Activated CD8-positive, alpha-beta T cell treated with anti-CD3 and anti-CD28 coated beads, Interleukin-2, amount 10 ng/mL, durations not matched to agents 7 days and 5 days (primary cell): ENCODE measurements around the gene HSP90AA1. TPM values are rescaled to one million over a fixed set of nuclear protein-coding genes. Genes with fewer than 3 reads are reported as not detected.
"Not testable (repeated sequence)": the region's sequence is repeated elsewhere in the genome, so short reads cannot be mapped to it uniquely, and the experiment has no call there.

ENCODE experiments used
- ATAC-seq: fragments of 150-1000 bp; cut with Tn5 transposase; one replicate; pipeline ENCODE4 v1.10.0; 2021; ENCODE audit warnings: moderate library complexity
- CTCF ChIA-PET: fragments of 350-600 bp; sonication (Branson Sonifier 250); formaldehyde crosslinking; loops from one replicate; lab custom pipeline; 2021; ENCODE audit warnings: antibody characterized with exemption; lab: Charles Lee
- POLR2A ChIA-PET: fragments of 350-600 bp; sonication (Branson Sonifier 250); formaldehyde crosslinking; loops from one replicate; lab custom pipeline; 2021; ENCODE audit warnings: antibody characterized with exemption; lab: Charles Lee
- DNase-seq: peaks from one replicate; pipeline ENCODE4 v3.0.0-alpha.2; 2020
- H3K27ac Mint-ChIP-seq: one replicate; pipeline ENCODE4 v1.8.0; 2021; ENCODE audit warnings: mild to moderate bottlenecking, mixed read lengths
- H3K27me3 Mint-ChIP-seq: one replicate; pipeline ENCODE4 v1.8.0; 2021; ENCODE audit warnings: low read depth, mixed read lengths
- H3K36me3 Mint-ChIP-seq: one replicate; pipeline ENCODE4 v1.8.0; 2021; ENCODE audit warnings: low read depth, mixed read lengths
- H3K4me1 Mint-ChIP-seq: one replicate; pipeline ENCODE4 v1.8.0; 2021; ENCODE audit warnings: low read depth, mixed read lengths
- H3K4me3 Mint-ChIP-seq: one replicate; pipeline ENCODE4 v1.8.0; 2021; ENCODE audit warnings: mild to moderate bottlenecking, mixed read lengths
- H3K9me3 Mint-ChIP-seq: one replicate; pipeline ENCODE4 v1.8.0; 2022; ENCODE audit warnings: mixed read lengths; ENCODE audit not compliant: insufficient read depth
- total RNA-seq, 2 experiments: library from RNA; stranded (reverse); gene quantifications; one replicate each; pipeline ENCODE4 v1.2.3, GENCODE V29; 2021

The HSP90AA1 gene
- total RNA-seq, 2 experiments from 2014 or later, result 702 to 715 TPM

GRCh38 chr14:102081231-102082080, 5.4 kb downstream of the HSP90AA1 start:
- Mint-ChIP-seq H3K4me1 (peaks cover 54% of the 10 kb centered on the region), H3K36me3 (peaks cover 89% of the 10 kb centered on the region), H3K4me3 (peak overlapping the region; percentile 95), H3K27ac (peak overlapping the region; percentile 22), H3K27me3 (no peaks in the 10 kb centered on the region), H3K9me3 (no peaks in the 10 kb centered on the region)
- POLR2A ChIA-PET, result no interaction called here
- ATAC-seq (no peak), DNase-seq (no peak)
- CTCF ChIA-PET, result interaction anchor here (0.6 to 1.6 kb wide), 2 partner anchors 15 to 35 kb away, joined by 3 to 7 read pairs; no protein-coding TSS in a partner anchor

- Mint-ChIP-seq H3K36me3 (peaks cover 80% of the 10 kb centered on the region), H3K4me3 (no peak overlapping the region), H3K27me3 (no peaks in the 10 kb centered on the region), H3K4me1 (peaks cover 50% of the 10 kb centered on the region), H3K9me3 (no peaks in the 10 kb centered on the region), H3K27ac (peak overlapping the region; percentile 27)
- ATAC-seq (no peak), DNase-seq (no peak)
- ChIA-PET POLR2A (interaction anchor here (0.6 kb wide), 1 partner anchor 48 kb away, joined by 3 read pairs; no protein-coding TSS in a partner anchor), CTCF (interaction anchor here (0.6 to 1.6 kb wide), 2 partner anchors 16 to 34 kb away, joined by 3 to 7 read pairs; no protein-coding TSS in a partner anchor)
These were observed 6.4 kb downstream of the HSP90AA1 start for GRCh38 chr14:102080183-102081080.

- Mint-ChIP-seq H3K27me3 (no peaks in the 10 kb centered on the region), H3K9me3 (no peaks in the 10 kb centered on the region), H3K27ac (peak overlapping the region; percentile 39), H3K4me1 (peaks cover 42% of the 10 kb centered on the region), H3K36me3 (peaks cover 72% of the 10 kb centered on the region), H3K4me3 (no peak overlapping the region)
- ChIA-PET POLR2A (no interaction called here), CTCF (interaction anchor here (0.8 kb wide), 1 partner anchor 23 kb away, joined by 3 read pairs; no protein-coding TSS in a partner anchor)
- no peak for ATAC-seq
- no peak for DNase-seq
These were observed 7.2 kb downstream of the HSP90AA1 start for GRCh38 chr14:102079700-102079979.

- Mint-ChIP-seq H3K4me1 (peaks cover 36% of the 10 kb centered on the region), H3K36me3 (peaks cover 71% of the 10 kb centered on the region), H3K9me3 (no peaks in the 10 kb centered on the region), H3K27ac (peak overlapping the region; percentile 62), H3K27me3 (no peaks in the 10 kb centered on the region), H3K4me3 (no peak overlapping the region)
- ATAC-seq, result peak; percentile 2
- POLR2A ChIA-PET, result no interaction called here
- no peak for DNase-seq
- CTCF ChIA-PET, result interaction anchor here (0.8 to 1.1 kb wide), 2 partner anchors 23 to 118 kb away, joined by 3 read pairs; no protein-coding TSS in a partner anchor
These were observed 7.8 kb downstream of the HSP90AA1 start for GRCh38 chr14:102078831-102079699.

- peaks cover 66% of the 10 kb centered on the region for H3K36me3 Mint-ChIP-seq
- DNase-seq, H3K4me3 Mint-ChIP-seq, POLR2A ChIA-PET, H3K9me3 Mint-ChIP-seq, H3K27me3 Mint-ChIP-seq: not testable (repeated sequence)
- peak; percentile 9 for ATAC-seq
- peak overlapping the region; percentile 76 for H3K27ac Mint-ChIP-seq
- CTCF ChIA-PET, result interaction anchor here (1.1 kb wide), 1 partner anchor 117 kb away, joined by 3 read pairs; no protein-coding TSS in a partner anchor
- peaks cover 29% of the 10 kb centered on the region for H3K4me1 Mint-ChIP-seq
These were observed 8.5 kb downstream of the HSP90AA1 start for GRCh38 chr14:102078361-102078791.

GRCh38 chr14:102077382-102077709, 9.5 kb downstream of the HSP90AA1 start:
- Mint-ChIP-seq H3K27me3 (no peaks in the 10 kb centered on the region), H3K4me3 (no peak overlapping the region), H3K4me1 (peaks cover 19% of the 10 kb centered on the region), H3K27ac (no peak overlapping the region), H3K9me3 (no peaks in the 10 kb centered on the region), H3K36me3 (peaks cover 57% of the 10 kb centered on the region)
- POLR2A ChIA-PET, result no interaction called here
- CTCF ChIA-PET, result no interaction called here
- DNase-seq (no peak), ATAC-seq (peak; percentile 34)

- Mint-ChIP-seq H3K27ac (no peak overlapping the region), H3K27me3 (no peaks in the 10 kb centered on the region), H3K4me1 (peaks cover 10% of the 10 kb centered on the region), H3K9me3 (no peaks in the 10 kb centered on the region), H3K36me3 (peaks cover 36% of the 10 kb centered on the region), H3K4me3 (no peak overlapping the region)
- POLR2A ChIA-PET, result interaction anchor here (1.6 kb wide), 1 partner anchor 11 kb away, joined by 4 read pairs; no protein-coding TSS in a partner anchor
- no peak for DNase-seq
- peak; percentile 7 for ATAC-seq
- CTCF ChIA-PET, result interaction anchor here (1.6 kb wide), 1 partner anchor 21 kb away, joined by 4 read pairs; no protein-coding TSS in a partner anchor
These were observed 11.7 kb downstream of the HSP90AA1 start for GRCh38 chr14:102075155-102075554.

GRCh38 chr14:102074415-102074964, 12.4 kb downstream of the HSP90AA1 start:
- H3K36me3 Mint-ChIP-seq, result peaks cover 29% of the 10 kb centered on the region
- H3K4me3 Mint-ChIP-seq, result no peak overlapping the region
- no peaks in the 10 kb centered on the region for H3K9me3 Mint-ChIP-seq
- H3K27ac Mint-ChIP-seq, result no peak overlapping the region
- ChIA-PET CTCF (interaction anchor here (1.6 kb wide), 1 partner anchor 22 kb away, joined by 4 read pairs; no protein-coding TSS in a partner anchor), POLR2A (no interaction called here)
- ATAC-seq (no peak), DNase-seq (no peak)
- H3K27me3 Mint-ChIP-seq, result no peaks in the 10 kb centered on the region
- H3K4me1 Mint-ChIP-seq, result peaks cover 9% of the 10 kb centered on the region

- ChIA-PET CTCF (interaction anchor here (0.6 kb wide), 1 partner anchor 183 kb away, joined by 3 read pairs; no protein-coding TSS in a partner anchor), POLR2A (no interaction called here)
- Mint-ChIP-seq H3K9me3 (no peaks in the 10 kb centered on the region), H3K27ac (no peak overlapping the region), H3K36me3 (peaks cover 8% of the 10 kb centered on the region), H3K4me3 (no peak overlapping the region), H3K27me3 (no peaks in the 10 kb centered on the region), H3K4me1 (peaks cover 8% of the 10 kb centered on the region)
- DNase-seq, result no peak
- no peak for ATAC-seq
These were observed 15.4 kb downstream of the HSP90AA1 start for GRCh38 chr14:102071283-102071998.

- no peaks in the 10 kb centered on the region for H3K36me3 Mint-ChIP-seq
- ChIA-PET POLR2A (no interaction called here), CTCF (interaction anchor here (0.6 kb wide), 1 partner anchor 30 kb away, joined by 3 read pairs; no protein-coding TSS in a partner anchor)
- H3K4me1 Mint-ChIP-seq, result peaks cover 4% of the 10 kb centered on the region
- H3K27ac Mint-ChIP-seq, result no peak overlapping the region
- H3K27me3 Mint-ChIP-seq, result no peaks in the 10 kb centered on the region
- no peak overlapping the region for H3K4me3 Mint-ChIP-seq
- no peak for DNase-seq
- no peak for ATAC-seq
- H3K9me3 Mint-ChIP-seq, result no peaks in the 10 kb centered on the region
These were observed 20.8 kb downstream of the HSP90AA1 start for GRCh38 chr14:102066041-102066451.
